K562 (cell line): ENCODE results near the gene SFRP2. TPM values are rescaled to one million over a fixed set of nuclear protein-coding genes. Genes with fewer than 3 reads are reported as not detected.
A peak's percentile ranks its signal among the peaks of the same experiment; 100 is the strongest.

ENCODE experiments used
- ATAC-seq: fragments of 200-7000 bp; cut with Tn5 transposase; 3 replicates; pipeline ENCODE4 v1.9.1; 2020; ENCODE audit warnings: moderate library complexity
- BruUV-seq: library from RNA; stranded (reverse); fragments of 400-500 nt; replicated peaks from 2 replicates; lab custom pipeline; 2021; lab: Mats Ljungman, UMichigan
- CTCF ChIA-PET: fragments of 300-600 bp; formaldehyde crosslinking; extraction: SDS; loops from one replicate; lab custom pipeline; 2021; ENCODE audit warnings: low intra/inter-chr PET ratio; lab: Yijun Ruan, JAX
- POLR2A ChIA-PET: fragments of 300-600, 350-650 bp; sonication (Branson Sonifier 250); formaldehyde crosslinking; extraction: SDS; loops from one replicate; lab custom pipeline; 2021; ENCODE audit warnings: antibody characterized with exemption, inconsistent platforms; lab: Yijun Ruan, JAX
- DNase-seq, 4 experiments: peaks; one replicate each; pipeline versions ENCODE4 v3.0.0 to v3.0.0-alpha.2; 2011 to 2018; ENCODE audit warnings: low spot score in 3 of 4, mixed read lengths in 3 of 4; ENCODE audit errors: extremely low read depth in 1 of 4
- FAIRE-seq: peaks from 2 replicates; lab custom pipeline; 2011; peaks lifted over from hg19 to GRCh38; lab: Jason Lieb, UNC
- H2AFZ ChIP-seq: 2 replicates; pipeline ENCODE4 v1.6.0; 2011; ENCODE audit warnings: low read depth, low read length, control low read depth, inconsistent platforms
- H3K27ac ChIP-seq: fragments of 200-600 bp; 3 replicates; pipeline ENCODE4 v1.8.0; 2011; ENCODE audit warnings: low read depth, mild to moderate bottlenecking, control low read depth, inconsistent platforms, low read length, moderate library complexity, mixed read lengths; ENCODE audit errors: extremely low read depth
- H3K27me3 ChIP-seq, 2 experiments: fragments of 300-600 bp in 1 of 2; 2 replicates in 1 of 2; 3 replicates in 1 of 2; pipeline versions ENCODE4 v1.6.0 to v1.8.0; 2011; ENCODE audit warnings: inconsistent platforms in 2 of 2, low read length in 2 of 2, mild to moderate bottlenecking in 1 of 2, mixed read lengths in 1 of 2, moderate library complexity in 1 of 2; ENCODE audit not compliant: control insufficient read depth in 2 of 2, insufficient read depth in 2 of 2
- H3K36me3 ChIP-seq: fragments of 300-600 bp; 3 replicates; pipeline ENCODE4 v1.8.0; 2011; ENCODE audit warnings: mild to moderate bottlenecking, low read length, inconsistent platforms; ENCODE audit not compliant: control insufficient read depth, insufficient read depth
- H3K4me1 ChIP-seq, 2 experiments: fragments of 200-600 bp in 1 of 2; replicated peaks in 1 of 2; 2 replicates in 1 of 2; 3 replicates in 1 of 2; pipeline versions ENCODE4 v1.5.1 to v1.8.0; 2011; ENCODE audit warnings: inconsistent platforms in 2 of 2, low read length in 2 of 2, mild to moderate bottlenecking in 1 of 2, mixed read lengths in 1 of 2, moderate library complexity in 1 of 2; ENCODE audit not compliant: control insufficient read depth in 2 of 2, insufficient read depth in 2 of 2
- H3K4me2 ChIP-seq: 2 replicates; pipeline ENCODE4 v1.6.1; 2011; ENCODE audit warnings: low read length, control low read depth, inconsistent platforms, mixed read lengths; ENCODE audit not compliant: insufficient read depth
- H3K4me3 ChIP-seq: fragments of 200-600 bp; sonication (generic), shearing (Covaris generic); 2 replicates; pipeline ENCODE4 v1.5.1; 2016; ENCODE audit warnings: control low read depth, inconsistent platforms
- H3K79me2 ChIP-seq: fragments of 200-600 bp; 3 replicates; pipeline ENCODE4 v1.8.0; 2011; ENCODE audit warnings: low read length, inconsistent platforms; ENCODE audit not compliant: control insufficient read depth, insufficient read depth
- H3K9ac ChIP-seq, 2 experiments: 2 replicates each; pipeline versions ENCODE4 v1.6.0 to v1.6.1; 2011; ENCODE audit warnings: low read depth in 2 of 2, low read length in 2 of 2, control low read depth in 1 of 2, inconsistent platforms in 1 of 2, mild to moderate bottlenecking in 1 of 2, mixed read lengths in 1 of 2; ENCODE audit not compliant: insufficient read depth in 1 of 2
- H3K9me1 ChIP-seq: one replicate; pipeline ENCODE4 v1.6.0; 2011; ENCODE audit warnings: inconsistent platforms, mild to moderate bottlenecking, low read length, moderate library complexity; ENCODE audit not compliant: control insufficient read depth, insufficient read depth
- H3K9me3 ChIP-seq: replicated peaks from 2 replicates; pipeline ENCODE4 v1.5.1; 2011; ENCODE audit warnings: low read depth, low read length, inconsistent platforms; ENCODE audit not compliant: control insufficient read depth, insufficient read depth
- H4K20me1 ChIP-seq: replicated peaks from 2 replicates; pipeline ENCODE4 v1.6.1; 2011; ENCODE audit warnings: low read length, inconsistent platforms, mixed read lengths; ENCODE audit not compliant: control insufficient read depth, insufficient read depth
- BCOR ChIP-seq: fragments of 450-650 bp; IDR thresholded peaks from 2 replicates; pipeline ENCODE4 v1.6.1; 2016
- C11orf30 ChIP-seq: fragments of 450-650 bp; IDR thresholded peaks from 2 replicates; pipeline ENCODE4 v1.6.1; 2016; ENCODE audit warnings: low read depth, mild to moderate bottlenecking
- CBX3 ChIP-seq, 2 experiments: IDR thresholded peaks; 1 replicate in 1 of 2; 2 replicates in 1 of 2; pipeline ENCODE4 v1.6.1; 2012; ENCODE audit warnings: inconsistent platforms in 2 of 2, low read length in 2 of 2, borderline replicate concordance in 1 of 2, control low read depth in 1 of 2
- CBX5 ChIP-seq: IDR thresholded peaks from 2 replicates; pipeline ENCODE4 v1.6.1; 2014; ENCODE audit warnings: low read depth, borderline replicate concordance
- MAFF ChIP-seq: IDR thresholded peaks from 2 replicates; pipeline ENCODE4 v1.6.1; 2012; ENCODE audit warnings: low read length, improper control_type of control experiment
- MTA1 ChIP-seq: fragments of 450-650 bp; IDR thresholded peaks from 2 replicates; pipeline ENCODE4 v1.6.1; 2017; ENCODE audit warnings: borderline replicate concordance
- NFE2 ChIP-seq: IDR thresholded peaks from 2 replicates; pipeline ENCODE4 v1.6.1; 2014; ENCODE audit warnings: antibody characterized with exemption, low read depth
- NFXL1 ChIP-seq: fragments of 450-650 bp; formaldehyde crosslinking; IDR thresholded peaks from 2 replicates; pipeline ENCODE4 v1.4.0; 2021; ENCODE audit warnings: mild to moderate bottlenecking
- POLR2H ChIP-seq: IDR thresholded peaks from 2 replicates; pipeline ENCODE4 v1.6.1; 2016; ENCODE audit warnings: missing genetic modification characterization, low read depth, mild to moderate bottlenecking, control low read depth, missing compliant biosample characterization, moderate library complexity
- TRIM24 ChIP-seq, 2 experiments: fragments of 450-650 bp; IDR thresholded peaks; 2 replicates each; pipeline ENCODE4 v1.6.1; 2016
- ZNF175 ChIP-seq: fragments of 200-800 bp; sonication (Bioruptor generic); IDR thresholded peaks from 2 replicates; pipeline ENCODE4 v1.6.1; 2016; ENCODE audit warnings: low read depth, mild to moderate bottlenecking, missing genetic modification characterization, missing compliant biosample characterization
- ZNF316 ChIP-seq: fragments of 450-650 bp; IDR thresholded peaks from 2 replicates; pipeline ENCODE4 v1.6.1; 2016
- ZNF75A ChIP-seq: fragments of 450-650 bp; formaldehyde crosslinking; IDR thresholded peaks from 2 replicates; pipeline ENCODE4 v1.4.0; 2020; ENCODE audit warnings: mild to moderate bottlenecking
- WGBS: fragments of 100-300 bp; shearing (Covaris generic); methylation state at CpG from one replicate; pipeline ENCODE4 v1.1.6; 2016; ENCODE audit warnings: low coverage, mixed read lengths; ENCODE audit not compliant: insufficient coverage; ENCODE audit errors: missing lambda C conversion rate; 5-methylcytosine and 5-hydroxymethylcytosine counted together
- in situ Hi-C: fragments of 300-500 bp; cut with MboI; formaldehyde crosslinking; loops from 4 replicates; pipeline ENCODE4 v1.15.0; 2018; ENCODE audit warnings: inconsistent platforms, mixed read lengths
- intact Hi-C: fragments of 100-400 bp; cut with micrococcal nuclease; formaldehyde crosslinking; loops from 2 replicates; pipeline ENCODE4 v1.14.2; 2022
- polyA plus RNA-seq, 8 experiments: library from polyadenylated mRNA; depleted of rRNA in 4 of 8; stranded (reverse) in 5 of 8; unstranded in 3 of 8; fragments of >200 nt; fragmentation: Nextera tagmentation in 2 of 8; fragmentation: Illumina TruSeq in 1 of 8; extraction: Ambion mirVana in 2 of 8; extraction: Trizol in 1 of 8; gene quantifications; 2 replicates each; pipeline versions ENCODE4 v1.2.1 to v1.2.3, GENCODE V29; 2011 to 2014; ENCODE audit warnings: inconsistent platforms in 1 of 8, missing spikeins in 1 of 8
- total RNA-seq, 7 experiments: library from RNA; depleted of rRNA in 6 of 7; stranded (reverse); fragments of >200 nt in 6 of 7; fragmentation: Illumina TruSeq in 2 of 7; extraction: Trizol in 2 of 7; gene quantifications; 2 replicates each; pipeline versions ENCODE4 v1.2.1 to v1.2.3, GENCODE V29; 2011 to 2021; ENCODE audit warnings: low replicate concordance in 1 of 7
- TF ChIP-seq, protein P1 (sequence below): fragments of 450-650 bp; IDR thresholded peaks from 2 replicates; pipeline ENCODE4 v1.6.1; 2017; ENCODE audit warnings: antibody characterized with exemption
- TF ChIP-seq, protein P2 (sequence below): sonication (generic); formaldehyde crosslinking; IDR thresholded peaks from 2 replicates; pipeline ENCODE4 v1.5.0; 2020; ENCODE audit warnings: missing genetic modification reagents

The SFRP2 gene
- total and polyA plus RNA-seq, 9 of the 15 experiments (the other 6 are each of a cell fraction or from before 2014, with no cell fraction given) = 0.29 TPM; not detected in 8

- no peak for FAIRE-seq
- H3K9me1 ChIP-seq = no peaks in the 10 kb centered on the region
- no peak for DNase-seq
- no peaks in the 10 kb centered on the region for H3K79me2 ChIP-seq
- TF ChIP-seq ZNF75A (CRISPR knock-in tag) = no peak
- TF ChIP-seq, all 486 proteins: peak for 0
- H3K27ac ChIP-seq = no peak overlapping the region
- H2AFZ ChIP-seq = no peak overlapping the region
- H3K4me2 ChIP-seq = no peak overlapping the region
- peaks cover 3 to 4% of the 10 kb centered on the region in 2 experiments; a peak in 4 of 5 replicates for H3K4me1 ChIP-seq
- in situ Hi-C loops (no loop called here), intact Hi-C loops (loop anchor here (10.0 kb wide), 1 partner anchor 535 kb away; no protein-coding TSS in a partner anchor)
- CTCF ChIA-PET = no interaction called here
- no peak overlapping the region for H3K9ac ChIP-seq
- no peaks in the 10 kb centered on the region for H3K36me3 ChIP-seq
- ATAC-seq = no peak
- BruUV-seq = no TSS peak
- peaks cover 4 to 9% of the 10 kb centered on the region in 2 experiments; a peak in 3 of 5 replicates for H3K27me3 ChIP-seq
- H3K4me3 ChIP-seq = no peak overlapping the region
- peaks cover 5% of the 10 kb centered on the region for H3K9me3 ChIP-seq
- WGBS = 0% methylated on average over 2 of the region's 2 CpGs
- POLR2A ChIA-PET = interaction anchor here (0.6 kb wide), 1 partner anchor 533 kb away, joined by 3 read pairs; no protein-coding TSS in a partner anchor
- H4K20me1 ChIP-seq = no peaks in the 10 kb centered on the region
Measured at GRCh38 chr4:153780221-153780620, 8.7 kb downstream of the SFRP2 start.

DNA sequence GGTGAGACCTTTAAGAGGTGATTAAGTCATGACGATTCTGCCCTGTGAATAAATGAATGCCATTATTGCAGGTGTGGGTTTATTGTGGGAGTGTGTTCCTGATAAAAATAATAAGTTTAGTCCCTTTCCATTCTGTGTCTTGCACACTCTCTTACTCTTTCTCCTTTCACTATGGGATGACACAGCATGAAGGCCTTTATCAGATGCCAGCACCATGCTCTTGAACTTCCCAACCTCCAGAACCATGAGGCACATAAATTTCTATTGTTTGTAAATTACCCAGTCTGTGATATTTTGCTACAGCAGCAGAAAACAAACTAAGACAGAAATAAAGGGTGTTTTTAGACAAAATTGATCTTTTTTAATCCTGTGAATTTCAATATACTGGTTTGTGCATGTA lies 10.5 kb downstream of the SFRP2 start:
- Histone ChIP-seq H3K4me1 (peaks cover 4 to 11% of the 10 kb centered on the region in 2 experiments; a peak in 4 of 5 replicates), H3K9ac (no peak overlapping the region), H3K9me1 (no peaks in the 10 kb centered on the region), H2AFZ (no peak overlapping the region), H3K9me3 (peaks cover 7% of the 10 kb centered on the region), H3K27me3 (peaks cover 4 to 9% of the 10 kb centered on the region in 2 experiments; a peak in 3 of 5 replicates), H3K36me3 (no peaks in the 10 kb centered on the region), H4K20me1 (no peaks in the 10 kb centered on the region), H3K4me3 (no peak overlapping the region), H3K4me2 (no peak overlapping the region), H3K27ac (no peak overlapping the region), H3K79me2 (no peaks in the 10 kb centered on the region)
- ATAC-seq = no peak
- ChIA-PET POLR2A (no interaction called here), CTCF (no interaction called here)
- no peak for DNase-seq
- FAIRE-seq = no peak
- in situ Hi-C loops (no loop called here), intact Hi-C loops (loop anchor here (10.0 kb wide), 1 partner anchor 836 kb away; the partner anchor contains the start of gene FGG)
- BruUV-seq = no TSS peak
- WGBS = 0% methylated on average over 1 of the region's 1 CpG
- TF ChIP-seq NFE2 = peak; percentile 70
- no peak for TF ChIP-seq BCOR
- peak in 1 of 2 experiments; percentile 80; a peak in 1 of 3 replicates for TF ChIP-seq CBX3 (IDR thresholded peaks at IDR 0.05; ENCODE audit: borderline replicate concordance in 1 of 2, low read length in 2 of 2)
- peak; percentile 61 to 67; a peak in 3 of 4 replicates for TF ChIP-seq TRIM24 (IDR thresholded peaks at IDR 0.05)
- TF ChIP-seq ZNF316 = peak; percentile 30; the same call in 1 of the 2 replicates
- 0 out of 2 replicates have a peak, but pooled peaks have one; percentile 23 for TF ChIP-seq CBX5
- TF ChIP-seq POLR2H = no peak
- TF ChIP-seq MTA1 = no peak
- TF ChIP-seq MAFF = peak; percentile 29; the same call in 1 of the 2 replicates
- TF ChIP-seq NFXL1 (CRISPR knock-in tag) = no peak
- TF ChIP-seq C11orf30 = 0 out of 2 replicates have a peak, but pooled peaks have one; percentile 13
- TF ChIP-seq, protein P1, sequence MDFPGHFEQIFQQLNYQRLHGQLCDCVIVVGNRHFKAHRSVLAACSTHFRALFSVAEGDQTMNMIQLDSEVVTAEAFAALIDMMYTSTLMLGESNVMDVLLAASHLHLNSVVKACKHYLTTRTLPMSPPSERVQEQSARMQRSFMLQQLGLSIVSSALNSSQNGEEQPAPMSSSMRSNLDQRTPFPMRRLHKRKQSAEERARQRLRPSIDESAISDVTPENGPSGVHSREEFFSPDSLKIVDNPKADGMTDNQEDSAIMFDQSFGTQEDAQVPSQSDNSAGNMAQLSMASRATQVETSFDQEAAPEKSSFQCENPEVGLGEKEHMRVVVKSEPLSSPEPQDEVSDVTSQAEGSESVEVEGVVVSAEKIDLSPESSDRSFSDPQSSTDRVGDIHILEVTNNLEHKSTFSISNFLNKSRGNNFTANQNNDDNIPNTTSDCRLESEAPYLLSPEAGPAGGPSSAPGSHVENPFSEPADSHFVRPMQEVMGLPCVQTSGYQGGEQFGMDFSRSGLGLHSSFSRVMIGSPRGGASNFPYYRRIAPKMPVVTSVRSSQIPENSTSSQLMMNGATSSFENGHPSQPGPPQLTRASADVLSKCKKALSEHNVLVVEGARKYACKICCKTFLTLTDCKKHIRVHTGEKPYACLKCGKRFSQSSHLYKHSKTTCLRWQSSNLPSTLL = no peak
- no peak for TF ChIP-seq ZNF175
- TF ChIP-seq, protein P2, sequence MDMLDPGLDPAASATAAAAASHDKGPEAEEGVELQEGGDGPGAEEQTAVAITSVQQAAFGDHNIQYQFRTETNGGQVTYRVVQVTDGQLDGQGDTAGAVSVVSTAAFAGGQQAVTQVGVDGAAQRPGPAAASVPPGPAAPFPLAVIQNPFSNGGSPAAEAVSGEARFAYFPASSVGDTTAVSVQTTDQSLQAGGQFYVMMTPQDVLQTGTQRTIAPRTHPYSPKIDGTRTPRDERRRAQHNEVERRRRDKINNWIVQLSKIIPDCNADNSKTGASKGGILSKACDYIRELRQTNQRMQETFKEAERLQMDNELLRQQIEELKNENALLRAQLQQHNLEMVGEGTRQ (CRISPR knock-in tag) = no peak
